ENCODE data around the gene OTUB2.

Gene OTUB2

GRCh38 chr14:94022532-94023411, 3.4 kb upstream of the OTUB2 start:
- DNase-seq, result no peak

- no peak for DNase-seq
Observed at GRCh38 chr14:94024549-94024948, 1.6 kb upstream of the OTUB2 start.

DNA sequence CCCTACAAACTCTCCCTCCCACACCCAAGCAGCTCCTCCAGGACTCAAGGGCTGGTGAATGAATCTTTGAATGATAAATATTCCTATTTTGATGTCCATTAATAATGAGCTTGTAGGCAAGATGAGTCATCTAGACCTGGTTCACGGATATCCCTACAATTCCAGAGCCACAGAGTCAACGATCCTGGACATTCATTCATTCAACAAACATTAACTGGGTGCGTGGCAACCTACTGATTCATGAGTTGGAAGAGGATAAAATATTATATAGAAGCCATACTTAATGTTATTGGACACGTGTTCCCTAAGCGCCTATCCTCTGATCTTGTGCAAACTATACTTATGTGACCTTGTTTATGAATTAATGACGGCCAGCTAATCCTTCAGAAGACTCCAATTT, 420 bp upstream of the OTUB2 start:
- DNase-seq, result no peak

DNA sequence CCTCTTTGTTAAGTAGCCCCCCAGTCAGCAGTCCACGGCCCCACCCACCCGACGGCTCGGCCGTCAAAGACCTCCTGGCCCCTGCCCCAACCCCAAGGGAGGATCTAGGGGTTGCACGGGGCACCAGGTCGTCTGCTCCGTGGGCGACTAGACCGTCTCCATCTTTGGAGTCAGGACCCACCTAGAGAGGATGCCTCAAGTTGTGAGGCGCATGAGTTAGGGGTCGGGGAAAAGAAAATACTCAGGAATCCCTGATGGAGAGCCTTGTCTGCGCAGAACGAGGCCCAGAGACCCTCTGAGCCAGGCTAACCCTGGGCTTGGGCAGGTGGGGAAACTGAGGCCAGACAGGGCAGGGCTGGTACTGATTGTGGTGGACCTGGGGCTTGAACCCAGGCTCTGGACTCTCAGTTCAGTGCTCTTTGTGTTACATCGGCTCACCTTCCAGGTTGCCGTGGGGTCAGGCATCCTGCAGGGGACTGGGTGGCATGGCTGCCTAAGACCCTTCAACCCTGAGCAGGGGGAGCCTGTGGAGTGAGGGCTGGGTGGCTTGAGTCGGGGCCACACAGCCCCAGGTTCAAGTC, 839 bp downstream of the OTUB2 start:
- DNase-seq, result no peak

DNA sequence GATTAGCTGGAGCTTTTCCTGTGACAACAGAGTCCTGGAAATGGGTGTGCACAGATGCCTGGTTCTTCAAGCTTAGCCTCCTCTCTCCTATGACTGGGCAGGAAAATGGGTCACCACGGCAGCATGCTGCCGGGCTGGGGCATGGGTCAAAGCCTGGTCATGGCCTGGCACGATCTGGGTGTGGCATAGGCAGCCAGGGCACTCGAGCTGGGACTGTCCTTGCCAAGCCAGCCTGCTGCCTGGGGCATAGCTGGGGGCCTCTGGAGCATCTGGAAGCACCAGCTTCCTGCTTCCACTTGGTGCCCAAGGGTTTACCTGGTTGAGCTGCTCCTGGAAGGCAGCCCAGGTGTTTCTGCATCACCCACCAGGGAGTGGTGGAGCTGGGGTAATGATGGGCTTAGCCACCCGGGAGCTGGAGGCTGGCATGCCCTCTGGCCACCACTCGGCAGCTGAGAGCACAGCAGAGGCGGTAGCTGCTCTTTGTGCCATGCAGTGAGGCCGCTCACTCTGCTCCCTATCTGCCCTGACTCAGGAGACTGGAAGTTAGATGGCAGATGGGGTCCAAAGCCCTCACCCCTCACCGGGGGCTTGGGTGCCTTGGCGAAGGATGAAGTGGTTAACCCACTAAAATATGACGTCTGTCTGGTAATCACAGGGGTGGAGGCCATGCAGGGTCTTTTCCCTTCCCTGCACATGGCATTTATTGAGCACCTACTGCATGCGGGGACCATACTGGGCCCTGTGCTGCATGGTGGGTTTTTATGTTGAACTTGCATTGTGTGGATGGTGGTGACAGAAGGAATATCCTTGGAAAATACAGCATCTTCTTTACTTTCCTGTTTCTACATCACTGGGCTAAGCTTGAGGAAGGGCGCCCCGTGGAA, 1.7 kb downstream of the OTUB2 start:
- no peak for DNase-seq

- DNase-seq, result no peak
Observed at GRCh38 chr14:94028450-94028826, 2.3 kb downstream of the OTUB2 start.

- no peak for DNase-seq
Observed at GRCh38 chr14:94029265-94029664, 3.1 kb downstream of the OTUB2 start.

DNA sequence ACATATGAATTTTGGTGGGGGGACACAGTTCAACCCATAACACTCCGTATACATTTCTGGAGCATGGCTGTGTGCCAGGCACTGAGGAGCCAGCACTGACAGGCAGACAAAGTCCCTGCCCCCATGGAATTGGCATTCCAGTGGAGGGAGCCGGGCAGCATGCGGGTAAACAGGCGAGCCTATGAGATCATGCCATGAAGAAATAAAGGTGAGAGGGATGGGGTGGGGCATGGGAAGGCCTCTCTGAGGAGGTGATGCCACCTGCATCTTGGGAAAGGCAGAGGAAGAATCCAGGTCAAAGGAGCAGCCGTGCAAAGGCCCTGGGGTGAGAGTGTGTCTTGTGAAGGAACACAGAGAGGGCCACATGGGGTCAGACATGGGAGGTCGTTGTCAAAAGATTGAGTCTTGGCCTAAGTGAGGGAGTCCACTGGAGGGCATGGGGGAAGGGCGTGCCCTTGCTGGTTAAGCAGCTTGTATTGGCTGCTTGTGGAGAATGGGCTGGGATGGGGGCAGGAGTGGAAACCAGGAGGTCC, 3.6 kb downstream of the OTUB2 start:
- DNase-seq, result no peak

GRCh38 chr14:94030571-94030970, 4.4 kb downstream of the OTUB2 start:
- DNase-seq, result no peak

DNA sequence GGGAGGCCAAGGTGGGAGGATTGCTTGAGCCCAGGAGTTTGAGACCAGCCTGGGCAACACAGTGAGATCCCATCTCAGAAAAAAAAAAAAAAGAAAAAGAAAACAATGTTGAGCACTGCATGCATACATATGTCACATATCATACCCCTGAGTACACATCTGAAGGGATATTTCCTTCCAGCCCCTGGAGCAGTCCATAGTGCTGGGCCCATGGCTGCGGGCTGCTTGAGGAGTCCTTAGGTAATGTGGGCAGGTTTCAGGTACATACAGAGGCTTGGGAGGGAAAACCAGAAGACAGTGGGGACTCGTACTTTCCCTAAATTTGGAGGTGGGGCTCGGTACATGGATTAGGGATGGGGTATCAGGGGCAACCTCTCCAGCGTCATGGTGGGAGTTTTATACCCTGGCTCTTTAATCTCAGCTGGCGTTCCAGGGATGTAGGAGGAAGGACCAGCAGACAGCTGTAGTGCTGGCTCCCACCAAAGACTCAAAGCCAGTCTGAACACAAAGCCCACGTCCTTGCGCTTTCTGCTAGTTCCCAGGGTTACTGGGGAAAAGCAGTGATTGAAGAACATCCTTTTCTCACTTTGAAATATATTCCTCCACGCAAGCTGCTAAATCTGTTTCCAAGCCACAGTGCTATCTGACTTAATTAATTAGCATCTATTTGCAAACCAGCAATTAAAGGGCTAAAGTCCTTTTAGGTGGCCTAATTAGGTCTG, 5.2 kb downstream of the OTUB2 start:
- DNase-seq, result no peak

DNA sequence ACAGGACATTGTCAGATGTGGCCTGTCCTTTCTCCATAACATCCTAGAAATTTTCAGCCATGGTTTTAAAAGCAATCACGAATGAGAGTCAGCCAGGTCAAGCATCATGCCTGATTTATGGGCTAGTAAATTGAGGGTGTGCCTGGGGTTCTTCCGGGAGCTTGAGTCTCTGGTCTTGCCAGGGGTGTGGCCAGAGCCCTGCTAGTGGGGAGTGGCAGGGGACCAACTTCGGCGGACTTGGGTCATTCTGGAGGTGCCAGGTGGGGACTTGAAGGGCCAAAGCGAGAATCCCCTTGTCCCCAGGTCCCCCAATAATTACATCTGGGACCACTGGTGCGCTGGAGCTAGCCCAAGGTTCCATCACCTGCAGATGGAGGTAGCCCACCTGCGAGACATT, 5.7 kb downstream of the OTUB2 start:
- DNase-seq, result no peak

GRCh38 chr14:94034886-94035285, 8.7 kb downstream of the OTUB2 start:
- no peak for DNase-seq

GRCh38 chr14:94036313-94037167, 10.4 kb downstream of the OTUB2 start:
- DNase-seq, result peak; percentile 68

GRCh38 chr14:94037954-94038353, 11.8 kb downstream of the OTUB2 start:
- no peak for DNase-seq

- no peak for DNase-seq
Observed at GRCh38 chr14:94038510-94038909, 12.4 kb downstream of the OTUB2 start.

DNA sequence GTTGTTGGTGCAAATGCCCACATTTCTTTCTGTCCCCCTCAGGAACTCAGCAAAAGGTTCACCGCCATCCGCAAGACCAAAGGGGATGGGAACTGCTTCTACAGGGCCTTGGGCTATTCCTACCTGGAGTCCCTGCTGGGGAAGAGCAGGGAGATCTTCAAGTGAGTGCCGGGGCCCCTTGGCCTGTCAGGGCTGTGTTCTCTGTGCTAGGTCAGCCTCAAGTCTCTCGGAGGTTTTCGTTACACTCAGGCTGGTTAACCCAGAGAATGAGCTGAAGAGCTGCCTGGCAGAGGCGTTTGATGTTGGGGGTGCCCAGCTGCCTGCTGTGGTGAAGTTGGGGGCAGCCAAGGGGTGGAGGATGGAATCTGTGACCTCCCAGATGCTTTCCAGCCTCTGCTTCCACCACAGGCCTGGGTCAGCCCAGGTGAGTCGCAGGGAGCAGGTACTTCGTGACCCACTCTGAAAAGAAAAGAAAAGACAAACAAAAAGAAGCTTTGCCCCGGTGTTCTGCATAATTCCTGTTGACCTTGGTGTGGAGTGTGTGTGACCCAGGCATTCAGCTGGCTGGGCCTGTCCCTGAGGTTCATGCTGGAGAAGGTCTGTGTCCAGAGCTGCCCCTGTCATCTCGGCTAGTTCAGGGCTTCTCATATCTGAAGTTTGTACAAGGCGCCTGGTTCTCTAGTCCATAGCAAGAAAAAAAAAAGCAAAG, 12.9 kb downstream of the OTUB2 start:
- DNase-seq, result no peak

DNA sequence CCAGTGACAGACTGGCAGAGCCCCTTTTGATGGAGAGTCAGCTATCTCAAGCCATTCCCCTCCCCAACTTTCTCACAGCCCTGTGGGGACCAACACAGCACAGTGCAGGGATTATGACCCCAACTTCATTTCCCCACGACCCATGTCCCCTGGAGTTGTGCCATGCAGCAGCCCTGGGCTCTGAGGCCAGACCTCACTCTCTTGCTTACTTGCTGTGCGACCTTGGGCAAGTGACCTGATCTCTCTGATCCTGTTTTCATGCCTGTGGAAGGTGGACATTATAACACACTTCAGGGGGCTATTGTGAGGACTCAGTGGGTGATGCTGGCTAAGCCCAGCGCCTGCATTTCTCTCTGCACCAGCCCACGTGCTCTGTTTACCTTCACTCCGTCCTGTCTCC, 14.1 kb downstream of the OTUB2 start:
- no peak for DNase-seq

DNA sequence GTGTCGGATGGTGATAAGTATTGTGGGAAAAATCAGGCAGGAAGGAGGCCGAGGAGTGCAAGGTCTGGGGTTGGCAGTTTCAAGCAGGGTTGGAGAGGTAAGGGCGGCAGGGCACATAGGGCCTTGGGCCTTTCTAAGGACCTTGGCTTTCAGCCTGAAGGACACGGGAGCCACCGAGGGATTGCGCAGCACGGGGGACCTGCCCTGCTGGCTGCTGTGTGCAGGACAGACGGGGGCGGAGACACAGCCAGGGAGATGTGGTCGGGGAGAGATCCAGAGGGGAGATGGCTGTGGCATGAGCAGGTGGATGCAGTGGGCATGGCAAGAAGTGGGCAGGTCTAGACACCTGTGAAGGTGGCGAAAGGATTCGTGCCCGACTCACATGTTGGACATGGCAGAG, 14.7 kb downstream of the OTUB2 start:
- no peak for DNase-seq

GRCh38 chr14:94041551-94042346, 15.6 kb downstream of the OTUB2 start:
- DNase-seq, result no peak

DNA sequence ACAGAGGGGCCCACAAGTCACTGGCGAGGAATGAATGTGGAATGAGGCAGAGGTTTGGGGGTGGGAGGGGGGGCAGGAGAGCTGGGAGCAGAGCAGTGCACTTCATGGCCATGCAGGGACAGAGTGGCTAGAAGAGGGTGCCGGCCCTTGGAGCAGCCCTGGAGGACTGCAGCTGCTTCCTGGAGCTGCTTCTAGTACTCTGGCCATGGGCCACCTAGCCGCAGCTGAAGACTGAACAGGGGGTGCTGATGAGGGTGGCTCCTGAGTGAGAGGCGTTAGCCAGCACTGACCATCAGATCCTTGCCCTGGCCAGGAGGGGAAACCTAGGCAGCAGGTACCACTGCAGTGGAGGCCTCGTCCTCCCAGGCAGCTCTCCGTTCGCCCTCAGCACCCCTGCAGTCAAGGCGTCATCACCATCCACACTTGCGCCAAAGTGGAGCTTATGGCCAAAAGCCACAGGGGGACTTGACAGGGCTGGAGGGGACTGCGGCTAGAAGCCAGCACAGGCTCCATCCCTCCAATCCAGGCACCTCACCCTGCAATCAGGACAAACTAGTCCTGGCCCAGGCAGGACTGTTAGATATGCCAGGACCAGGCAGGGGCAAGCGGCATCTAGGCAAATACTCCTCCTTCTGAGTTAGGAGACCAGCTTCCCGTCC, 16.4 kb downstream of the OTUB2 start:
- no peak for DNase-seq

Measured in activated T-cell treated with anti-CD3 and anti-CD28 coated beads for 4 hours (primary cell).